ENCODE measurements around the gene L3MBTL4. TPM values are rescaled to one million over a fixed set of nuclear protein-coding genes. Genes with fewer than 3 reads are reported as not detected.

The L3MBTL4 gene
- total RNA-seq, 1 experiment from 2014 or later = not detected

DNA sequence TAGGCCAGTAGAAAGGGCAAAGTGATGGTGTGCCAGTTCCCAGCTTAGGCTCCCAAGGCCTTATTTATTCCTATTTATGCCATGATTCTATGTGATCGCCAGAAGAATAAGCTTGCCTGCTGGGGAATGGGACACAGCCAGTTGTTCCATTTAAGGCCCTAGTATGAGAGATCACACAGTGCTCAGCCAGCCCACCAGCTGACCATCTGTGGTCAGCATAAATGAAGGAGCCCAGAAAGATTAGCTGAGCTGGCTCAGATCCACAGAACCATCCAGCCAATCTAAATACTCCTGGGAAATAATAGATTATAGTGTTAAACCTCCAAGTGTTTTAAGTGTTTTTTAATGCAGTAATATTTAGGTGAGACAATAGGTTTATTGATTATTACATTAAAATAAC lies 12.6 kb upstream of the L3MBTL4 start:
- no peak overlapping the region for H2AFZ ChIP-seq (ENCODE audit: low read depth, low read length, poor library complexity, severe bottlenecking)
- ATAC-seq (no peak), DNase-seq (ENCODE audit: low read depth, low spot score) (no peak)
- ChIA-PET CTCF (no interaction called here), POLR2A (no interaction called here), RAD21 (ENCODE audit: low non-redundant PET in 1 of 2, low total read pairs in 2 of 2, uncharacterized antibody in 2 of 2, unreplicated experiment in 2 of 2) (no interaction called here)
- H3K27me3 ChIP-seq (ENCODE audit: insufficient read depth, low read length) = no peaks in the 10 kb centered on the region
- BruUV-seq (replicated peaks) = no TSS peak
- intact Hi-C loops (cut with micrococcal nuclease) = no loop called here
- H4K20me1 ChIP-seq (ENCODE audit: insufficient read depth) = no peaks in the 10 kb centered on the region
- H3K36me3 ChIP-seq (ENCODE audit: control insufficient read depth in 1 of 2, insufficient read depth in 2 of 2, low read length in 2 of 2) = no peaks in the 10 kb centered on the region
- H3K27ac ChIP-seq (ENCODE audit: low read depth, low read length) = no peak overlapping the region
- H3K4me1 ChIP-seq (ENCODE audit: control insufficient read depth in 1 of 2, insufficient read depth in 2 of 2, low read length in 2 of 2) = no peaks in the 10 kb centered on the region
- TF ChIP-seq ZNF274 (IDR thresholded peaks at IDR 0.05; ENCODE audit: low read depth, low read length) = no peak
- TF ChIP-seq FOSL1 (IDR thresholded peaks at IDR 0.05; ENCODE audit: low read depth) = no peak
- TF ChIP-seq, protein P1, sequence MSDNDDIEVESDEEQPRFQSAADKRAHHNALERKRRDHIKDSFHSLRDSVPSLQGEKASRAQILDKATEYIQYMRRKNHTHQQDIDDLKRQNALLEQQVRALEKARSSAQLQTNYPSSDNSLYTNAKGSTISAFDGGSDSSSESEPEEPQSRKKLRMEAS (IDR thresholded peaks at IDR 0.05) = no peak
- no peak for TF ChIP-seq CBX3 (IDR thresholded peaks at IDR 0.05; ENCODE audit: low read depth)
- no peak for TF ChIP-seq SRF (IDR thresholded peaks at IDR 0.05; ENCODE audit: low read depth)
- TF ChIP-seq RAD21 (IDR thresholded peaks at IDR 0.05; ENCODE audit: low read depth) = no peak
- TF ChIP-seq POLR2A (IDR thresholded peaks at IDR 0.05; ENCODE audit: borderline replicate concordance, extremely low read depth, insufficient read depth, insufficient read length) = no peak
- no peak for TF ChIP-seq EZH2phosphoT487 (IDR thresholded peaks at IDR 0.05; ENCODE audit: borderline replicate concordance)
- no peak for TF ChIP-seq SP1 (IDR thresholded peaks at IDR 0.05; ENCODE audit: low read depth)
- TF ChIP-seq CEBPB (IDR thresholded peaks at IDR 0.05; ENCODE audit: low read depth) = no peak
- H3K4me3 ChIP-seq (replicated peaks in 1 of 2; ENCODE audit: low read depth in 1 of 2, low read length in 2 of 2) = no peak overlapping the region
- H3K4me2 ChIP-seq (ENCODE audit: low read length) = no peak overlapping the region
- no peaks in the 10 kb centered on the region for H3K79me2 ChIP-seq (ENCODE audit: insufficient read depth, low read length)
- H3K9ac ChIP-seq (ENCODE audit: low read length) = no peak overlapping the region
- H3K9me2 ChIP-seq (ENCODE audit: insufficient read depth) = no peaks in the 10 kb centered on the region
- H3K9me3 ChIP-seq (ENCODE audit: control insufficient read depth in 1 of 2, insufficient read depth in 1 of 2, low read depth in 1 of 2, low read length in 2 of 2) = peaks cover 1 to 27% of the 10 kb centered on the region in 2 experiments; a peak in 3 of 4 replicates

DNA sequence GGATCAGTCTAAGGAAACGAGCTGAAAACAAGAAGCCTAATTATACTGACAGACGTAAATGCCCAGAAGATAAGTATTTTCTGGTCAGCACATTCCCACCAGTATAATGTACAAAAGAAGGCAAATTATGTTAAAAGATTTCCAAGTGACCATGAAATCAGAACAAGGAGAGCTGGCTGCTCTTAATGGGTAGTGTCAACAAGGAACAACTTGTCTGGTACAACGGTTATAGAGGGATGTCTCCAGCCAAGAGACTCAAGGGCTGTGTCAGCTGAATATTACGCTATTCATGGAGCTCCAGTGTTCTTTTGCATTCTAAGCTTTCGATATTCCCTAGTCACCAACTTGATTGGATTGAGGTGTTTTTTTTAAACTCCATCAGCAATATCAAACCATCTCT lies 8.6 kb upstream of the L3MBTL4 start:
- no peak overlapping the region for H2AFZ ChIP-seq (ENCODE audit: low read depth, low read length, poor library complexity, severe bottlenecking)
- RAD21 ChIA-PET (ENCODE audit: low non-redundant PET in 1 of 2, low total read pairs in 2 of 2, uncharacterized antibody in 2 of 2, unreplicated experiment in 2 of 2) = no interaction called here
- no peaks in the 10 kb centered on the region for H3K36me3 ChIP-seq (ENCODE audit: control insufficient read depth in 1 of 2, insufficient read depth in 2 of 2, low read length in 2 of 2)
- H4K20me1 ChIP-seq (ENCODE audit: insufficient read depth) = no peaks in the 10 kb centered on the region
- no peaks in the 10 kb centered on the region for H3K4me1 ChIP-seq (ENCODE audit: control insufficient read depth in 1 of 2, insufficient read depth in 2 of 2, low read length in 2 of 2)
- H3K4me3 ChIP-seq (replicated peaks in 1 of 2; ENCODE audit: low read depth in 1 of 2, low read length in 2 of 2) = no peak overlapping the region
- DNase-seq (ENCODE audit: low read depth, low spot score) (no peak), ATAC-seq (no peak)
- CTCF ChIA-PET = no interaction called here
- H3K4me2 ChIP-seq (ENCODE audit: low read length) = no peak overlapping the region
- intact Hi-C loops (cut with micrococcal nuclease) = no loop called here
- no TSS peak for BruUV-seq (replicated peaks)
- H3K27ac ChIP-seq (ENCODE audit: low read depth, low read length) = no peak overlapping the region
- POLR2A ChIA-PET = no interaction called here
- H3K27me3 ChIP-seq (ENCODE audit: insufficient read depth, low read length) = no peaks in the 10 kb centered on the region
- H3K79me2 ChIP-seq (ENCODE audit: insufficient read depth, low read length) = no peaks in the 10 kb centered on the region
- H3K9ac ChIP-seq (ENCODE audit: low read length) = no peak overlapping the region
- peaks cover 9 to 22% of the 10 kb centered on the region in 2 experiments; a peak in 3 of 4 replicates for H3K9me3 ChIP-seq (ENCODE audit: control insufficient read depth in 1 of 2, insufficient read depth in 1 of 2, low read depth in 1 of 2, low read length in 2 of 2)
- H3K9me2 ChIP-seq (ENCODE audit: insufficient read depth) = no peaks in the 10 kb centered on the region
- TF ChIP-seq SP1 (IDR thresholded peaks at IDR 0.05; ENCODE audit: low read depth) (no peak), RAD21 (IDR thresholded peaks at IDR 0.05; ENCODE audit: low read depth) (no peak), SRF (IDR thresholded peaks at IDR 0.05; ENCODE audit: low read depth) (no peak), ZNF274 (IDR thresholded peaks at IDR 0.05; ENCODE audit: low read depth, low read length) (no peak), ELF1 (IDR thresholded peaks at IDR 0.05; ENCODE audit: borderline replicate concordance, low read depth) (no peak), EZH2phosphoT487 (IDR thresholded peaks at IDR 0.05; ENCODE audit: borderline replicate concordance) (no peak), TCF7L2 (IDR thresholded peaks at IDR 0.05; ENCODE audit: borderline replicate concordance, extremely low read depth, insufficient read depth, insufficient read length) (no peak)
- TF ChIP-seq, protein P1 (IDR thresholded peaks at IDR 0.05) = no peak
- TF ChIP-seq, protein P2, sequence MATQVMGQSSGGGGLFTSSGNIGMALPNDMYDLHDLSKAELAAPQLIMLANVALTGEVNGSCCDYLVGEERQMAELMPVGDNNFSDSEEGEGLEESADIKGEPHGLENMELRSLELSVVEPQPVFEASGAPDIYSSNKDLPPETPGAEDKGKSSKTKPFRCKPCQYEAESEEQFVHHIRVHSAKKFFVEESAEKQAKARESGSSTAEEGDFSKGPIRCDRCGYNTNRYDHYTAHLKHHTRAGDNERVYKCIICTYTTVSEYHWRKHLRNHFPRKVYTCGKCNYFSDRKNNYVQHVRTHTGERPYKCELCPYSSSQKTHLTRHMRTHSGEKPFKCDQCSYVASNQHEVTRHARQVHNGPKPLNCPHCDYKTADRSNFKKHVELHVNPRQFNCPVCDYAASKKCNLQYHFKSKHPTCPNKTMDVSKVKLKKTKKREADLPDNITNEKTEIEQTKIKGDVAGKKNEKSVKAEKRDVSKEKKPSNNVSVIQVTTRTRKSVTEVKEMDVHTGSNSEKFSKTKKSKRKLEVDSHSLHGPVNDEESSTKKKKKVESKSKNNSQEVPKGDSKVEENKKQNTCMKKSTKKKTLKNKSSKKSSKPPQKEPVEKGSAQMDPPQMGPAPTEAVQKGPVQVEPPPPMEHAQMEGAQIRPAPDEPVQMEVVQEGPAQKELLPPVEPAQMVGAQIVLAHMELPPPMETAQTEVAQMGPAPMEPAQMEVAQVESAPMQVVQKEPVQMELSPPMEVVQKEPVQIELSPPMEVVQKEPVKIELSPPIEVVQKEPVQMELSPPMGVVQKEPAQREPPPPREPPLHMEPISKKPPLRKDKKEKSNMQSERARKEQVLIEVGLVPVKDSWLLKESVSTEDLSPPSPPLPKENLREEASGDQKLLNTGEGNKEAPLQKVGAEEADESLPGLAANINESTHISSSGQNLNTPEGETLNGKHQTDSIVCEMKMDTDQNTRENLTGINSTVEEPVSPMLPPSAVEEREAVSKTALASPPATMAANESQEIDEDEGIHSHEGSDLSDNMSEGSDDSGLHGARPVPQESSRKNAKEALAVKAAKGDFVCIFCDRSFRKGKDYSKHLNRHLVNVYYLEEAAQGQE (IDR thresholded peaks at IDR 0.05; ENCODE audit: low read depth) = no peak
- TF ChIP-seq, protein P3, sequence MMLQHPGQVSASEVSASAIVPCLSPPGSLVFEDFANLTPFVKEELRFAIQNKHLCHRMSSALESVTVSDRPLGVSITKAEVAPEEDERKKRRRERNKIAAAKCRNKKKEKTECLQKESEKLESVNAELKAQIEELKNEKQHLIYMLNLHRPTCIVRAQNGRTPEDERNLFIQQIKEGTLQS (IDR thresholded peaks at IDR 0.05) = no peak
- TF ChIP-seq, protein P4, sequence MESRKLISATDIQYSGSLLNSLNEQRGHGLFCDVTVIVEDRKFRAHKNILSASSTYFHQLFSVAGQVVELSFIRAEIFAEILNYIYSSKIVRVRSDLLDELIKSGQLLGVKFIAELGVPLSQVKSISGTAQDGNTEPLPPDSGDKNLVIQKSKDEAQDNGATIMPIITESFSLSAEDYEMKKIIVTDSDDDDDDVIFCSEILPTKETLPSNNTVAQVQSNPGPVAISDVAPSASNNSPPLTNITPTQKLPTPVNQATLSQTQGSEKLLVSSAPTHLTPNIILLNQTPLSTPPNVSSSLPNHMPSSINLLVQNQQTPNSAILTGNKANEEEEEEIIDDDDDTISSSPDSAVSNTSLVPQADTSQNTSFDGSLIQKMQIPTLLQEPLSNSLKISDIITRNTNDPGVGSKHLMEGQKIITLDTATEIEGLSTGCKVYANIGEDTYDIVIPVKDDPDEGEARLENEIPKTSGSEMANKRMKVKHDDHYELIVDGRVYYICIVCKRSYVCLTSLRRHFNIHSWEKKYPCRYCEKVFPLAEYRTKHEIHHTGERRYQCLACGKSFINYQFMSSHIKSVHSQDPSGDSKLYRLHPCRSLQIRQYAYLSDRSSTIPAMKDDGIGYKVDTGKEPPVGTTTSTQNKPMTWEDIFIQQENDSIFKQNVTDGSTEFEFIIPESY (IDR thresholded peaks at IDR 0.05; ENCODE audit: extremely low read depth, insufficient replicate concordance, low read length) = no peak
